Measurements from ENCODE around the gene YTHDF2.

- TF ChIP-seq TCF7L2 (IDR thresholded peaks at IDR 0.05; ENCODE audit: borderline replicate concordance, low read depth, low read length) (no peak), ZNF560 (tag by site-specific recombination; IDR thresholded peaks at IDR 0.05; ENCODE audit: borderline replicate concordance) (no peak), ZNF639 (tag by site-specific recombination; IDR thresholded peaks at IDR 0.05) (no peak), CTCF (tag by site-specific recombination; IDR thresholded peaks at IDR 0.05) (no peak), ZNF626 (tag by site-specific recombination; IDR thresholded peaks at IDR 0.05) (no peak), ZNF23 (tag by site-specific recombination; IDR thresholded peaks at IDR 0.05; ENCODE audit: borderline replicate concordance) (no peak), ZNF114 (tag by site-specific recombination; IDR thresholded peaks at IDR 0.05) (no peak), ZNF202 (tag by site-specific recombination; IDR thresholded peaks at IDR 0.05; ENCODE audit: borderline replicate concordance) (no peak), ZSCAN4 (tag by site-specific recombination; IDR thresholded peaks at IDR 0.05) (no peak), ZNF629 (tag by site-specific recombination; IDR thresholded peaks at IDR 0.05) (no peak), ZNF362 (tag by site-specific recombination; IDR thresholded peaks at IDR 0.05) (no peak), ZNF398 (tag by site-specific recombination; IDR thresholded peaks at IDR 0.05) (no peak), ZBTB26 (tag by site-specific recombination; optimal IDR thresholded peaks at IDR 0.05) (no peak), ZNF175 (tag by site-specific recombination; IDR thresholded peaks at IDR 0.05) (no peak)
Observed at GRCh38 chr1:28817133-28817532, 80.4 kb downstream of the YTHDF2 start.
